Activated CD4-positive, alpha-beta T cell treated with anti-CD3 and anti-CD28 coated beads, Interleukin-2, amount 50 U/mL, for 48 hours (primary cell): Measurements from ENCODE around the gene C10orf90.

Source experiments
- DNase-seq, 2 experiments: peaks; one replicate each; pipeline ENCODE4 v3.0.0-alpha.2; 2020

The C10orf90 gene

DNA sequence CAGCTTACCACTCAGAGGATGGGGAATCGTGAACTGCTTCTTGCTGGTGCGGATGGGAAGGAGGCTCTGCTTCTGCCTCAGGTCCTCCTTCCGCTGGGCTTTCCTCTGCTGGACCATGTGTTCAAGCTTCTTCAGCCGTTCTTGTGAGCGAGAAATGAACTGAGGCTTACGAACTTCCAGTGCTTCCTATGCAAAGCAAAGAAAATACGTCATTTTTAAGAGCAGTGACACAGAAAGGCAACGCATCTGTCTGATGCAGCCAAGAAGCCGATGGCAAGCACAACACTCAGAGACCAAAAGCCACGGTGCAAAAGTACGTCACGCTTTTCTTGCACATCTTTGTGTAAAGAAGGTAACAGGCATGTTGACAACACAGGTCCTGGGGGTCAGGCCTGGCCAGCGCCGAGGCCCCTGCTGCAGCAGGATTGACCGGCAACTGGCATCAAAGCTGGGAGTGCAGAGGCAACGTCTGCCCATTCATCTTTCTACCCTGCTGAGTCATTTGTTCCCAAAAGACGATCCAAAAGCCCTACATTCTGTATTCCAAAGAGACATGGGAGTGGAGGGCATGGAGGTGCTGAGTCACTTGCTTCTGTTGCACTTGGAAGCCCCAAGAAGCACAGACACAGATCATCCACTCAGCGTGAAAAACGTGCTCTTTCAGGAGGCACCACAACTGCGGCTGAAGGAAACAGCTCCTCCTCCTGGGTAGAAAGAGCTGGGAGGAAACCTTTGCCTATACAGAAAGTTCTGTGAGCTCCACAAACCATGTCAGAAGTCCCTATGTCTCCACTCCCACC lies 211.3 kb downstream of the C10orf90 start:
- DNase-seq: no peak

DNA sequence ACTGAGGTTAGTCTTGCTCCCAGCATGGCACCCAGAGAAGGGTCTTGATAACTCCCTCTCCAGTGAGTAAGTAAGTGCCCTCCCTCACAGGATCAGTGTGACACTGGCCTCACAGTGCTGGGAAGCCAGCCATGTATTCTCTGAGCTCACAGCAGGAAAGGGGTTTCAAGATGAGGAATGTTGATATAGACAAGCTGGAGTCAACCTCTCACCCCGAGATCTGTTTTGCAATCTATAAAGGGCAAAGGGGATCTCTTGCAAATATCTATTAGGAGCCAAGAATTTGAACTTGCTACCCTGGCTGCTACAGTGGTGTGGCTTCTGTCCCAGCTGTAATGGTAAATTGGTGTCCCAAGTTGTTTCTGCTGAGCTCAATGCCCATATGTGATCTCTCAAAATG lies 212.0 kb downstream of the C10orf90 start:
- no peak for DNase-seq

DNA sequence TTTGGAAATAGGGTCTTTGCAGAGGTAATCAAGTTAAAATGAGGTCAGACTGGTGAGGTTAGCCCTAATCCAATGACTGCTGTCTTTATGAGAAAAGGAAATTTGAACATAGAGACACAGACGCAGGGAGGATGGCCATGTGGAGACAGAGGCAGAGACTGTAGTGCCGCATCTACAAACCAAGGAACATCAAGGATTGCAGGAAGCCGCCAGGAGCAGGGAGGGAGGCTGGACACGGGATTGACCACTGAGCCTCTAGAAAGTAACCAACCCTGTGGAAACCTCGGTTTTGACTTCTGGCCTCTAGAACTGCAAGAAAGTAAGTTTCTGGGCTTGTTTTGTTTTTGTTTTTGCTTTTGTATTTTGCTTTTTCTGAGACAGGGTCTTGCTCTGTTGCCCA lies 213.9 kb downstream of the C10orf90 start:
- DNase-seq: no peak

DNA sequence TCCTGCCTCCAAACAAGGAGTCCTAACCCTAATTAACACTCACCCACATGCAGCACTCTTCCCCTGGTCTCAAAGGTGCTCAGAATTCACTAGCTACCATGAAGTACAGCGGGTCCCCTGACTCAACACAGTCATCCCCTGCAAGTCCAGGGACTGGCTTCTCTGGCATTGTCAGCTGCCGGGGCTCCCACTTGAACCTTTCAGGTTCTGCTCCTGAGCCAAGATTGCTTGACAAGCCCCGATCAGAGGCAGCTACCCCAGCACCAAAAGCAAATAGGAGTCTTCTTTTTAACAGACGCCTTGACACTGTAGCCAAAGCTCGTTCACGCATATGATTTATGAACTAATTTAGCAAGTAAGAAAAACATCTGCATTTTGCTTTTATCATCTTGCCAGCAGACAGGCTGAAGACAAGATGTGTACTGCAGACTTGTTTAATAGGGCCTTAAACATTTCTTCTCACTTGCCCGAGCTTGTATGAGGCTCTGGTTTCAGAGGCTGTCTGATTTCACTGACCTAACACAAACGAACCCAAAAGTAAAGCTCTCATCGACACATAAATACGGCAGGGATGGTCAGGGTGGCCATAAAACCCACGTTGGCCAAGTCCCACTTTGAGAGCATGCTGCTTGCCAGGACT lies 214.6 kb downstream of the C10orf90 start:
- no peak for DNase-seq

DNA sequence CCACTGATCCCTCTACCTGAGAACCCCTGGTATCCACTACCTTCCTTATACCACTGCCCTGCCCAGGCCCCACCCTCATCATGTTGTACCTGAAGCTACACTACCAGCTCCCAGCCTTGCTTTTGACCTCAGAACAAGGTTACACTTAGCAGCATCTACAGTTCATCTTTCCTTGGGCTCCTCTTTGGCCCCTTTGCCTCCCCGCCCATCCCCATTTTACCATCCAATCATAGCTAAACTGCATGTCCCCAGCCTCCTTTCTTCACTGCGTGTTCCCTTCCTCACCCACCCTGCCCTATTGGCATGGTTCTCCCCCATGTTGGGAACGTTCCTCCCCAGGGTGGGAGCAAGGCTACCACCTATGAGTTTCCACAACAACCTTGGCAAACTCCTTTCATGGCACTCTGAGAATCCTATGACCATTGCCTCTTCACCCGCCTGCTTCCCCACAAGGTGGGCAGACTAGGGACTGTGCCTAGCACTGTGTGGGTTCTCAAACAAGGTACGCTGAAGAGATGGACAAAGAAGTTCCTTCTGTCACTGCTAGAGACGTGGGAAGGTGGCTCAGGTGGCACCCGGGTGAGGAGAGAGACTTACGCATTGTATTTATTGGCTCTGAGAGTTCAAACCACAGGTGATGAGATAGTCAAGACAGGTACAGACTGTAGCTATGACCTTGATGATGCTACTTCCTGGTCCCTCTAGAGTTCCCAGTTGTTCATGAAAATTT lies 215.3 kb downstream of the C10orf90 start:
- no peak for DNase-seq

DNA sequence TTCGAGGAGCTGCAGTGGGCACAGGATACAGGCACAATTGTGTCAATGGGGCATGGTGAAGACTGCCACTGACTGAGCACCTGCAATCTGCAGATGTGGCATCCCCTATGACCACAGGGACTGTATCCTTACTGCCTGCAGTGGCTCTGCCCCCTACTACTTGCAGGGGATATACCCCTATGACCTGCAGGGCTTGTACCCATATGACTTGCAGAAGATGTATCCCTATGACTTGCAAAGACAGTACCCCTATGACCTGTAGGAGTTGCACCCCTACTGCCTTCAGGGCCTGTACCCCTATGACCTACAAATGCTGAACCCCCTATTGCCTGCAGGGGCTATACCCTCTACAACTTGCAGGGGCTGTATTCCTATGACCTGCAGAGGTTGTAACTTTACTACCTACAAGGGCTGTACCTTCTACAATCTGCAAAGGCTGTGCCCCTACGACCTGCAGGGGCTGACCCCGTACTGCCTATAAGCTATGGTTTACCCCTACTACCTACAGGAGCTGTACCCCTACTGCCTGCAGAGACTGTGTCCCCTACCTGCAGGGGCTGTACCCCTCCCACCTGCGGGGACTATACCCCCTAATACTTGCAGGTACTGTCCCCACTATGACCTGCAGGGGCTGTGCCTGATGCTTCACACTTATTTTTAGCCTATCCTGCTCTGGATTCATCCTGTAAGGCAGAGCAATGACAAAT lies 216.3 kb downstream of the C10orf90 start:
- no peak for DNase-seq

DNA sequence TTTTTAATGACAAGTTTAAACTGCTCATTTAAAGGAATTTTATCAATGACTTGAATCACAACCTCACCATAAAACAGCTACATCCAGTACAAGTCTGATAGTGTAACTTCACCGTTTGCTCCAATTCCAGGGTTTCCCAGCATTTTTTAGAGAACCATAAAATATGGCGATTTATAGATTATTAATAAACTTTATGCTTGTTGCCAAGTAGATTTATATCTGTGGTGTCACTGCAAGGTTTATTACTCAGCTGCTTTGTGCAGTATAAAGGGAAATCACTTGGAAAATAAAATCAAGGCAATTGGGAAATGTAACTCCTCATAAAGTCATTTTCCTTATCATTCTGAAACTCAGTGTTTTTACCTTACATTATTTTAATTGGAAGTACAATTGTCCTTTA lies 218.2 kb downstream of the C10orf90 start:
- no peak for DNase-seq

DNA sequence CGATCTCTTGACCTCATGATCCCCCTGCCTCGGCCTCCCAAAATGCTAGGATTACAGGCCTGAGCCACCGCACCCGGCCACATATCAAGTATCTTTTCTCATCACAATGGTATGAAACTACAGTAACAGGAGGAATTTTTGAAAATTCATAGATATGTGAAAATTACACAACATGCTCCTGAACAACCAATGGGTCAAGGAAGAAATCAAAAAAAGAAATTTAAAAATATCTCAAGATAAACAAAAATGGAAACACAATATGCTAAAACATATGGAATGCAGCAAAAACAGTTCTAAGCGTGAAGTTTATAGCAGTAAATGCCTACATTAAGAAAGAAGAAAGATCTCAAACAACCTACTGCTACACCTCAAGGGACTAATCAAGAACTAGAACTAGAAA lies 222.4 kb downstream of the C10orf90 start:
- no peak for DNase-seq

DNA sequence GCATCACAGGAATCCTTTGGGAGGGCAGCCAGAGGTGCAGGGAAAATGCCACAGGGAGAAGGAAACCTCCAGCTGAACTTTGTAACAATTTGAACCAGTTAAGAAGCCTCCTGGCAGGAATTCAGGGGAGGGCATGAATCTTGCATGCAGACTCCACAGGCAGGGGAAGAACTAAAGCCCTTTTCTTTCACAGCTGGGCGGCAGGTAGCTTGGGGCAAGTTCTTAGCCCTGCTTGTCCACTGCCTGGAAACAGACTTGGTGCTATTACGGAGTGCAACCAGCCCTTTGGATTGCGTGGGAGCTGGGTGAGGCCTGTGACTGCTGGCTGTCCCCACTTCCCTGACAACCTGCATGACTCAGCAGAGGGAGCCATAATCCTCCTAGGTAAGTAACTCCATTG lies 230.6 kb downstream of the C10orf90 start:
- no peak for DNase-seq

DNA sequence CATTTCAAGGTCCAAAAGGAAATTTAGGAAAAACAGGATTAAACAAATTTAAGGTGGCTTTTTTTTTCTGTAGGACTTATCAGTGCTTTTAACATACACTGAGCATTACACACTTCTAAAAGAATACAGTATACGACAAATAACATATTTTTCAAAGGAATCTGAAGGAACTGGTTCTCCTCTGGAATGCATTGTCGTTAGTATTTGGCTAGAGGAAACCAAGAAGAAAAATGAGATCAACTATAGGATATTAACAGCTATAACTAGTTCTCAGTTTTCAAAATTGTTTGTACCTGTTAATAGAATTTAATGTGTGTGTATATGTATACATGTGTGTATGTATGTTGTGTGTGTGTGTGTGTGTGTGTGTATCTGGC lies 232.1 kb downstream of the C10orf90 start:
- no peak for DNase-seq

DNA sequence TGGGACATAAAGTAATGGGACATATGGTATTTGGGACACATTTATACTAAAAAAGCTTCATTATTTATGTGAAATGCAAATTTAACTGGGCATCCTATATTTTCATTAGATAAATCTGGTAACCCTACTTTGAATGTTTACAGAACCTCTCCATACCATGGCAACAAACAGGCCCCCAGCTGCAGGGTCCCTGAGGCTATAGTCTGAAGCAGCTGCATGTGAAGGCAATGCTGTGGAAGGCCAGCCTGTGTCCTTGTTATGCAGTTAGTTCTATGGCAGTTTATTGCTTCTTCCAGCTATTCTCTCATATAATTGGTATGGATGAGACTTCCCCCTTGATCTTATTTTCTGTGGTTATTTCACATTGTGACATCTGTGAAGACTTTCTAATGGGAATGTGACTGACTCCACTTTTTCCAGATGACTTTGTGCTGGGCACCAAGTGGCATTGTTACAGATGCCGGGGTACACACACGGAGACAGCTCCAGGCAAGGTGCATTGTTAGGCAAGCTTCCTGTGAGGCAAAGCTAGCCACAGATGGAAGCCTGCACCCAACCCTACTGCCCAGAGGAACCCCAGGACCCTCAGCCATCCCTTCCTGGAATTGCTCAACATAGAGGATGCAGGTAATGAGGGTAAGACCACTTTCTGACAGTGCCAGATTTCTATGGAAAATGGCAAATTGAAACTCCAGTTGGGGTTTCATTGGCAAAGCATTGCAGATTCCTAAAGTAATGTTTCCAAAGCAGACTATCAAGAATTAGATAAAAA lies 232.7 kb downstream of the C10orf90 start:
- DNase-seq: no peak

DNA sequence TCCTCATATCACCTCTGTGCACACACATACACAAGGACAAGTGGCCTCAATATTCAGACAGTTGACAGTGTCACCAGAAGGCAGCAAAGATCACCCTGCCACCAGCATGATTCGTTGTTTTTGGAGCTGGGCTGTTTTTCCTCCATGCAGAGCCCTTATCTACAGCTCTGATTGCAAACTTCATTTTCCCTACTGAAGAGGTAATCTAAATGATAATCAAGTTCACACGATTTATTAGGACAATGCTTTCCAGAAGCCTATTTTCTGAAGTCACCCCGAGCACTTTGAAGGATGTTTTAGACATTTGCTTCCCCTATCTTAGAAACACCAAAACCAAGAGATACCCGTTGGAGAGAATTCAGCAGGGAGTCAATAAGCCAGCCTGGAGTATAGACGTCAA lies 236.3 kb downstream of the C10orf90 start:
- DNase-seq: no peak

DNA sequence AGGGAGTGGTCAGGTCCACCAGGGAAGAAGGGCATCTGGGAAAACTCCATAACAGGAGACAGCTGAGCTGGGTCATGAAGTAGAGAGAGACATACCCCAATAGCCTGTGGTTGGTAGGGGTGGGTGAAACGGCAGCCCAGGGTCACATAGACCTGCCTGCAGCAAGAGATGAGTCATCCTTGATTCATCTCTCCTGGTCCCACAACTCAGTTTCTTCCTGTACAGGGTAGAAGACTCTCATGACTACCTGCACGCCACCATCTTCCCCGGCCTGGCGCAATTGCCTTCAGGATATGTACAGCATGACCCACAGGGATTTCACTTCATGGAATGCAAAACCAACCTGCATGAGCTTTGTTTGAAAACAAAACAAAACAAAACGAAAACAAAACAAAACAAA lies 237.1 kb downstream of the C10orf90 start:
- no peak for DNase-seq

DNA sequence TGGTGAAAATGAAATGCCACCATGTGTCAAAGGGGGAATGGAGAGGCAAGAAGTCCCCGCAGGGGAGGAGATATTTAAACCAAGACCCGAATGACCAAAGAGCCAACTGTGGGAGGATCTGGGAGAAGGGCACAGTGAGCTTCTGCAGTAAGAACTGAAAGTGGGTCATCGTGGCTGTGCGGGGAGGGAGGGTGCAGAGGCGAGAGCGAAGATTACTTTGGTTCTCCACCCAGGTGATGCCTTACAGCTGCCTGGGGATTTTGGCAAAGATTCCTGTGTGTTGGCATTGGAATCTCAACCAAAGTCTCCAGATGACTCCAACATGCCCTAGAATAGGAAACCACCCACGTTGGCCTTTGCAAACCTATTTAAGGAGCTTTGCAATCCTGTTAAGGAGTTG lies 238.0 kb downstream of the C10orf90 start:
- no peak for DNase-seq

DNA sequence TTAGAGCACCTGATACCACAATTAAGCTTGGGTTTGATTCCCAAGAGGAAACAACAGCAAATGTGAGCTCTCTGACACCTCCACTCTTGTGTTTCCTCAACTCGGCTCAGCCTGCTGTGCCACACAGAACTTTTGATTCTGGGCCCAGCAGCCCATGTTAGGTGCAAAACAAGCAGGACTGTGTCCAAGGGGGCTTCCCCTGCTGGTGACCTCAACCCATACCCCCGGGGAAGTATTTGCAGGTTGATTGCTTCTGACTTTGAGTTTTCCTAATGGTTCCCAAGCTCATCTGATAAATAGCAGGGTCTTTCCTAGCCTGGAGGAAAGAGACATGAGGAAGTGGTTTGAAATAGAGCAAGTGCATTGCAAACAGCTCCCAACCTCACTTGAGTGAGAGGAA lies 238.7 kb downstream of the C10orf90 start:
- no peak for DNase-seq

DNA sequence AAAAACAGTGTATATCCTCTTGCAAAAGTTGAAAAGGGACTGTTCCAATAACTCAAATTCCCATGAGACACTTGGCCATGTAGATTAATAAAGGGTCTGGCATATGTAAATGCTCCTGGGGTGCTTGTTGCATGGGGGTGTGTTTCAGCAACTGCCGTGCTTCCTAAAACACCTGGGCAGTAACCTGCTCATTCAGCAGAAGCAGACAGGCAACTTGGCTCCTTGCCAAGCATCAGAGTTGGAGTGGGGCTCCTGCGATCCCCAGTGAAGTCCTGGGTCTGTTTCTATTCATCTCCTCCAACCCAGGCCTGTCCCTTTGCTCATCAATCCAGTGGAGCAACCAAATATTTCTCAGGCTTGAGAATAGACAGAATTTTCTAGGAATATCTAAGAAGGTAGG lies 240.0 kb downstream of the C10orf90 start:
- DNase-seq: no peak

DNA sequence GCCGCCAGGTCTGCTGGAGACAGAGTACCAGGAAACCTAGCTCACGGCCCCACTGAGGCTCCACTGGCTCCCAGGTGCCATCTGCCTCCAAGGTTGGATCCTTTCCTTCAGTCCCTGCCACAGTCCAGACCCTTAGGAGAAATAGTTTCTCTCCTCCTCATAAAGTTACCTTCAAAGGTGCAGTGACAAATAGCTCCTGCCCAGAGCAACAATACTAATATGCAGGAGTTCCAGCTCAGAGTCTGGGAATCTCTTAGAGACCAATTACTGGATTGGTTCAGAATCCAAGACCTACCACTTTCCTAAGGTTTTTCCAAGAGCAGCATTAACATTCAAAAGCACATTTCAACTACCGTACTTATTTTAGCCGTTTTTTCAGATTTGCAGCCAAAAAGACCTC lies 241.2 kb downstream of the C10orf90 start:
- no peak for DNase-seq

DNA sequence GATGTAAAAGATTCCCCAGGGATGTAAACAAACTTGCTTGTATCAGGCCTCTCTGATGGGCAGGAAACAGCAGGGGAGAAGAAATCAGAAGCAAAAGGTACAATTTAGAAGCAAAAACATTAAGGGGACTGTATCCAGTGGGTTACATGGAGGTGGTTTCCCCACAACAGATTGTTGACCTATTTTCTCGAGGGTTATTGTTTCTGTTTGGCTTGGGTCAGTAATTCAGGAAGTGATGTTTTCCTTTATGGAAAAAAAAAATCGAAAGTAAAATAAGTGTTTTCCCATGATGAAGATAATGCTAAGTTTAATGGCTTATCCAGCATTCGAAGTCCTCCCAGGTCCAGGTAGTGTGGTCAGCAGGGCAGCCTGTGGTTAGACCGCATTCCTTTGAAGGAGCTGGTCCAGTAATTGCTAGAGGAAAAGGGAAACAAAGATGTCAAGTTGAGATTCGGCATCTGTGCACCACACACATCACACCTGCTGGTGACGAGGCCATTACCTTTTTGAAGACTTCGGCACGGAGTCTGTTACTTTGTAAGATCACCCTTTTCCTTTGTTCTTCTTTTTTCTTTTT lies 244.9 kb downstream of the C10orf90 start:
- no peak for DNase-seq

DNA sequence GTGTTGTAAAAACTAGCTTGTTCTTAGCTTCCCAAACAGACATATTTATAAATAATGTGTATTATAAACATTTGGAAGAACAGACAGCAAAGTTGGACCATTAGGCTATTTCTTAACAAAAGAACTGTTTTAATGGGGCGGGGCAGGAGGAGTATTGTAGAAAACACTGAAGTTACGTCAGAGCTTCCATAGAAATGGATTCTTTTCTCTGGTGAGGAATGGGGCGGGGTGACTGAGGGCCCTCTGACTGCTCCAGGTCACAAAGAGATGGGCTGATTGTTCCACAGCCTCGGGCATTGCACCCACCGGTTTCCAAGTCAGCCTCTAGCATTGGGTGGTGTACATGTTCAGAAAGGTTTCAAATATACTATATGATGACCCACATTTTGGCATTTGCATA lies 245.5 kb downstream of the C10orf90 start:
- DNase-seq: no peak

DNA sequence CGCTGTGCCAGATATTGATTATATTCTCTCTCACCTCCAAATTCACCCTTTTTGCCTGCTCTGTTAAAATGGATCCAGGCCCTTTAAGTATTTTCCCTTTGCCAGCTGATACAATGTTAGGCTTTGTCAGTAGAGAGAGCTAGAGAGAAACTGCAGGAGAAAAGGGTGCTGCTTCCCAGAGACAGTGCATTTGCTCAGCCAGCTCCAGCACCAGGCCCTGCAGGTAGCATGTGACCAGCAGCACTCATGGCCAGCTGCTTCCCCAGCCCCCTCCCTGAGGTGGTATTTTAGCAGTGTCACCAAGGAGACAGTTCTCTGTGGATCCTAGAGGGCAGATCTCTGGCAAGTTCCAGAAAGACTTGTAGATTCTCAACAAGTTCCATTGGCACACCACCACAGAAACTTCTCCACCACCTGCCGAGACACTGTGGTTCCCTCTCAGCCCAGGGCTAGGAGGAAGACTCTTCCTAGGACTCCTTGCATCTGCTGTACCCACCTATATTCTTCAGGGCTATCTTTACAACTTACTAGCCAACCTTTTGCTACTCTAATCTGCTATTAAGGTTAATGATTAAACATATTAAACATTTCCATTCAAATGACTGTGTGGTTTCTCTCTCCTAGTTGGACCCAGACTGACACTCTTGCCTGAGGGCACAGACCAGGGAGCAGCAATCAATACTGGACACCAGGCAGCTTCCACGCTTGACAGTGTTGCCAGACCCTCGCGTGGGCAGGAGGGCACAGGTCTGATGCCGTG lies 246.6 kb downstream of the C10orf90 start:
- DNase-seq: no peak

DNA sequence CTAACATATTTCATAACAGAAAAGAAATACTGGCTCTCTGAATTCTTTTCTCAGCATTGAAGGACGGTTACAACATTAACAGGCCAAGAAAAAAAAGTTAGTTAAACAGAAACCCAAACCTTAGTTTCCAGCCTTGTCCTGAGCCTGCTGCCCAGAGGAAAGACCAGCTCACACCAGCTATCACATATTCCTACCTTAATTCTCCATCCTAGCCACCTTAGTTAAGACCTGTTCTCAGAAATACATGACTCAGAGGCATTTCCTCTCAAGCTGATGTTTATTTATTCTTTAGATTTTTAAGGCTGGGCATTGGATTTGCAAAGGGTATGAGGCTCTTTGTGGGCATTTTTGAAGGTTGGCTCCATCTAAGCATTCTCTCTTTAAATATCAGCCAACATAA lies 247.9 kb downstream of the C10orf90 start:
- DNase-seq: no peak
